Ovary (tissue), 9 donors: ENCODE data around the gene CPSF3. TPM values are rescaled to one million over a fixed set of nuclear protein-coding genes. Genes with fewer than 3 reads are reported as not detected.

Experiments used
- DNase-seq, 5 donors: peaks; one replicate each; pipeline ENCODE4 v3.0.0-alpha.2; 2019 to 2020
- H3K27ac ChIP-seq, 2 donors: fragments of 200-600 bp; one replicate each; pipeline versions ENCODE4 v1.5.1 to v1.8.0; 2019 to 2022
- H3K27me3 ChIP-seq: fragments of 200-600 bp; one replicate; pipeline ENCODE4 v1.8.0; 2022
- H3K36me3 ChIP-seq: fragments of 200-600 bp; sonication (generic); one replicate; pipeline ENCODE4 v1.5.1; 2019
- H3K4me1 ChIP-seq: one replicate; pipeline ENCODE4 v1.8.1; 2013; ENCODE audit warnings: mild to moderate bottlenecking, moderate library complexity; ENCODE audit not compliant: insufficient read depth
- H3K4me3 ChIP-seq: fragments of 200-600 bp; sonication (generic); one replicate; pipeline ENCODE4 v1.5.1; 2017
- H3K9me3 ChIP-seq, 2 donors: fragments of 200-600 bp in 1 of 2; sonication (generic) in 1 of 2; one replicate each; pipeline versions ENCODE4 v1.5.1 to v1.8.1; 2013 to 2019; ENCODE audit warnings: mild to moderate bottlenecking in 1 of 2, moderate library complexity in 1 of 2
- CTCF ChIP-seq, 3 donors: fragments of 450-650 bp in 2 of 3; fragments of 200-600 bp in 1 of 3; IDR thresholded peaks; one replicate each; pipeline versions ENCODE4 v1.5.1 to v1.8.0; 2016 to 2022; ENCODE audit warnings: antibody characterized with exemption in 3 of 3, mild to moderate bottlenecking in 1 of 3
- EP300 ChIP-seq: sonication (generic); formaldehyde crosslinking; IDR thresholded peaks from one replicate; pipeline ENCODE4 v1.6.1; 2017; ENCODE audit warnings: antibody characterized with exemption
- POLR2A ChIP-seq: fragments of 450-650 bp; IDR thresholded peaks from one replicate; pipeline ENCODE4 v1.6.1; 2017; ENCODE audit warnings: antibody characterized with exemption, mild to moderate bottlenecking, moderate library complexity
- WGBS, 3 donors: extraction: QIAGEN DNeasy Blood & Tissue Kit in 1 of 3; methylation state at CpG; one replicate each; pipeline versions ENCODE4 v1.1.5 to v1.1.7; 2013 to 2017; 5-methylcytosine and 5-hydroxymethylcytosine counted together
- intact Hi-C, 4 donors: fragments of 100-400 bp; cut with DNase I; formaldehyde crosslinking; loops; one replicate each; pipeline versions ENCODE4 v1.11.0 to v1.15.1; 2022 to 2023
- polyA plus RNA-seq, 2 donors: library from polyadenylated mRNA; stranded (reverse); fragments of 200-250 nt in 1 of 2; fragments of 350-450 nt in 1 of 2; fragmentation: Illumina TruSeq in 1 of 2; extraction: RNeasy Lipid Tissue Mini Kit (QIAGEN cat#74804) in 1 of 2; gene quantifications; one replicate each; pipeline ENCODE4 v1.2.3, GENCODE V29; 2013 to 2014
- total RNA-seq, 7 donors: library from RNA; depleted of rRNA in 2 of 7; stranded (reverse); fragments of >200 nt in 2 of 7; fragmentation: NEBNext Ultra II Directional in 3 of 7; extraction: Animal tissue kit (Norgen Biotek cat#: 25700) in 3 of 7; gene quantifications; one replicate each; pipeline versions ENCODE4 v1.1.0 to v1.2.4, GENCODE V29; 2016 to 2023
- donor health status: DM: no; HTN: no; CAD: no; lungs with moderate emphysema.
- donor health status: DM: no; HTN: no; CAD: no.
- donor health status: Bipolar disorder and iron deficiency.
- donor health status: DM: yes; HTN: yes; CAD: no.
- donor health status: DM: no; HTN: no; CAD: no.
- donor health status: DM: yes; HTN: yes; CAD: no.

Gene CPSF3
- total and polyA plus RNA-seq, 9 donors = 11.8 to 25.0 (median 19.8) TPM

GRCh38 chr2:9517118-9517782, 93.8 kb downstream of the CPSF3 start:
- Histone ChIP-seq H3K4me1 (no peaks in the 10 kb centered on the region), H3K36me3 (no peaks in the 10 kb centered on the region), H3K9me3 (no peaks in the 10 kb centered on the region), H3K27me3 (no peaks in the 10 kb centered on the region), H3K27ac (no peak overlapping the region), H3K4me3 (no peak overlapping the region)
- DNase-seq = no peak
- TF ChIP-seq POLR2A = no peak
- 82 to 88% (median 86%) methylated on average over 2 of the region's 2 CpGs for WGBS, 3 donors
- intact Hi-C loops = no loop called here

- no peak for DNase-seq
- no peaks in the 10 kb centered on the region for H3K27me3 ChIP-seq
- H3K9me3 ChIP-seq = no peaks in the 10 kb centered on the region
- H3K4me3 ChIP-seq = no peak overlapping the region
- 80 to 87% (median 84%) methylated on average over 3 of the region's 3 CpGs for WGBS, 3 donors
- H3K4me1 ChIP-seq = no peaks in the 10 kb centered on the region
- no peaks in the 10 kb centered on the region for H3K36me3 ChIP-seq
- intact Hi-C loops = no loop called here
- H3K27ac ChIP-seq = no peak overlapping the region
- TF ChIP-seq EP300 (no peak), CTCF (IDR thresholded peaks at IDR 0.05) (no peak), POLR2A (no peak)
Observed at GRCh38 chr2:9518163-9518562, 94.7 kb downstream of the CPSF3 start.

GRCh38 chr2:9518780-9519179, 95.3 kb downstream of the CPSF3 start:
- Histone ChIP-seq H3K27me3 (no peaks in the 10 kb centered on the region), H3K27ac (no peak overlapping the region), H3K36me3 (no peaks in the 10 kb centered on the region), H3K4me3 (no peak overlapping the region), H3K9me3 (no peaks in the 10 kb centered on the region), H3K4me1 (no peaks in the 10 kb centered on the region)
- 91 to 94% (median 93%) methylated on average over 7 of the region's 7 CpGs for WGBS, 3 donors
- intact Hi-C loops = no loop called here
- no peak for TF ChIP-seq CTCF (IDR thresholded peaks at IDR 0.05)
- no peak for TF ChIP-seq EP300
- no peak for TF ChIP-seq POLR2A
- DNase-seq = no peak

GRCh38 chr2:9519250-9519649, 95.8 kb downstream of the CPSF3 start:
- H3K27ac ChIP-seq = no peak overlapping the region
- no peak overlapping the region for H3K4me3 ChIP-seq
- intact Hi-C loops = no loop called here
- H3K9me3 ChIP-seq = no peaks in the 10 kb centered on the region
- H3K4me1 ChIP-seq = no peaks in the 10 kb centered on the region
- no peaks in the 10 kb centered on the region for H3K27me3 ChIP-seq
- 89 to 98% (median 96%) methylated on average over 2 of the region's 2 CpGs for WGBS, 3 donors
- no peaks in the 10 kb centered on the region for H3K36me3 ChIP-seq
- TF ChIP-seq EP300 (no peak), POLR2A (no peak), CTCF (IDR thresholded peaks at IDR 0.05) (no peak)
- no peak for DNase-seq

Other genes with a start within 250 kb of the CPSF3 start
- 10 to 100 TPM; 11.3 to 22.7 (median 17.3) TPM for gene ASAP2, start 216.8 kb upstream of the CPSF3 start, total RNA-seq
- gene ASAP2, start 216.8 kb upstream of the CPSF3 start, polyA plus RNA-seq = 10 to 100 TPM; 10.3 to 15.5 TPM
- 10 to 100 TPM; 14.5 to 82.2 (median 64.5) TPM for gene ITGB1BP1, start 126 bp upstream of the CPSF3 start, total RNA-seq
- gene ITGB1BP1, start 126 bp upstream of the CPSF3 start, polyA plus RNA-seq = 10 to 100 TPM; 54.4 to 81.9 TPM
- gene IAH1, start 50.9 kb downstream of the CPSF3 start, total RNA-seq = 10 to 100 TPM; 36.8 to 59.7 (median 44.8) TPM
- gene IAH1, start 50.9 kb downstream of the CPSF3 start, polyA plus RNA-seq = 10 to 100 TPM; 54.0 to 61.8 TPM
- 10 to 100 TPM; 24.3 to 46.6 (median 30.0) TPM for gene ADAM17, start 132.2 kb downstream of the CPSF3 start, total RNA-seq
- gene ADAM17, start 132.2 kb downstream of the CPSF3 start, polyA plus RNA-seq = 10 to 100 TPM; 10.2 to 22.8 TPM
- gene YWHAQ, start 207.3 kb downstream of the CPSF3 start, total RNA-seq = 100 to 1,000 TPM; 156 to 294 (median 241) TPM
- gene YWHAQ, start 207.3 kb downstream of the CPSF3 start, polyA plus RNA-seq = 100 to 1,000 TPM; 204 to 386 TPM